ENCODE results near the gene EDEM1.
"Not testable (repeated sequence)": the region's sequence is repeated elsewhere in the genome, so short reads cannot be mapped to it uniquely, and the experiment has no call there.

Gene EDEM1

GRCh38 chr3:5238545-5238944 is 51.0 kb downstream of the EDEM1 start:
- no peak for DNase-seq

- peak; percentile 1 for DNase-seq
Measured at GRCh38 chr3:5239602-5240001, 52.1 kb downstream of the EDEM1 start.

DNA sequence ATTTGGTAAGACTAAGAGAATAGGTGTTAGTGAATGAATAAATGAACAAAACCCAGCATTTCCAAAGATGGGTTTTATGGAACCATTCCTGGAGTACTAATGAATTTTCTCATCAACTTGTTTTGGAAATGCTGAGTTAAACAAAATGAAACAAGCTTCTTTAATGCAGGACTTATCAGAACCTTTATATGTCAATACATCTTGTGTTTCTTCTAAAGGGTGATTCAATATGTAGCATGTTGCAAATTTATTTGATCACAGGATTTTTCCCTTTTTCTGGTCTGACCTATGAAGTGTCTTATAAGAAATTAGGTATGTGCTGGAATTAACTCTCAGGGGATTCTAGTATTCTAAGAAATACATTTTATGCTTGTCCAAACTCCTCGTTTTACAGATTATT is 53.2 kb downstream of the EDEM1 start:
- no peak for DNase-seq

GRCh38 chr3:5242785-5243184 is 55.3 kb downstream of the EDEM1 start:
- not testable (repeated sequence) for DNase-seq

DNA sequence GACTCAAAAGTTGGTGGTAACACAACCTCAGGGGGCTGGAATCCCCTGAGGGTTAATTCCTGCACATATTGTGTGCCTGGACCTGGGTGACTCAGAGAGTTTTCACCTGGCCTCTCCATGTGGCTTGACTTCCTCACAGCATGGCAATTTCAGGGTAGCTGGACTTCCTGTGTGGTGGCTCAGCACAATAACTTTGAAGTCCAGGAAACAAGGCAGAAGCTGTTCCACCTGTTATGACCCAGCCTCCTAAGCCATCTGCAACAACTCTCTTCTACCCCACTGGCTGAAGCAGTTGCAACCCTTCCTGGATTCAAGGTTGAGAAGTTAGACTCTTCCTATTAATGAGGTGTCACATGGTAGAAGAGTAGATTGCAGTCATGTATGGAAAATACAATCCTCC is 58.4 kb downstream of the EDEM1 start:
- no peak for DNase-seq

DNA sequence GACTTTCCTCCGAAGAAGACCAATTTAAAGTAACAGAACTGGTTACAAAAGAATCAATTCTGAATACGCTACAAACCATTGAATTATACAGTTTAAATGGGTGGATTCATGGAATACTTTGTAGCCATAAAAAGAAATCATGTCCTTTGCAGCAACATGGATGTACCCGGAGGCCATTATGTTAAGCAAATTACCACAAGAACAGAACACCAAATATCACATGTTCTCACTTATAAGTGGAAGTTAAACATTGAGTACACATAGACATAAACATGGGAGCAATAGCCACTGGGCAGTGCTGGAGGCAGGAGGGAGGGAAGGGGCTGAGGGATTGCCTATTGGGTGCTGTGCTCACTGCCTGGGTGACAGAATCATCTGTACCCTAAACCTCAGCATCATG is 61.3 kb downstream of the EDEM1 start:
- no peak for DNase-seq

GRCh38 chr3:5250467-5251195 is 63.1 kb downstream of the EDEM1 start:
- DNase-seq: no peak

DNA sequence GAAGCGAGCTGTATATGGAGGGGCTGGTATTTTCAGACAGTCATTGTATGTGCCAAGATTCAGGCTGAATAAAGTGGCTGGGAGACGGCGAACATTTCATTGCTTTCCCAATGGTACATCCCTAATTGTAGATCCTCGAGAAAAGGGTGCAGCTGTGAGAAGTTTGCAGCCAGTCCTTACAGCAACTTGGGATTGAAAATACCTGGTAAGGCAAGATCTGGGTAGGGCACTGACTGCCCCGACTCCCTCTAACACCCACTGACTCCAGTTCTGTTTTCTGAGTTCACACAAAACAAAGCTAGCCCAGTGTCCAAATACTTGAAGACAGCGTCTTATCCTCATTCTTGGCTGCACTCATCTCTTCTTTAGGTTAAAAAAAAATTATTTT is 63.7 kb downstream of the EDEM1 start:
- no peak for DNase-seq

DNA sequence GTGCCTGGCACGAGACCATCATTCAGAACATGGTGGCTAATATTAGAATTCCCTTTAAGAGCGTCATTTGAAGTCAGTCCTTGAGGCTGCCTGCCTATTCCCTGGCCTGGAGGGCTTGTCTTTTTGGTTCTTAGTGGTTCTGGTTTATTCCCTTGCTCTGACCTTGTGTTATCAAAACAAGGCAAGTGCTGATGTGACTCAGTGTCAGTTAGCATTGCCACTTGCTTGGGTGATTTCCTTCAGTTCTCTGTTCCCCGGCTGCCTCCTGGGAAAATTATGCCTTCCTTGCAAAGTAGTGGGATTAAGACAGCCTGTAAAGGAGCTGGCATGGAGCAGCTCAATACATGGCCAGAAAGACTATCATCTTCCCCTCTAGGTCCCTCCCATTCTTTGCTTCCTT is 64.6 kb downstream of the EDEM1 start:
- no peak for DNase-seq

GRCh38 chr3:5254281-5255048 is 67.0 kb downstream of the EDEM1 start:
- no peak for DNase-seq

- DNase-seq: no peak
Measured at GRCh38 chr3:5255404-5256344, 68.2 kb downstream of the EDEM1 start.

DNA sequence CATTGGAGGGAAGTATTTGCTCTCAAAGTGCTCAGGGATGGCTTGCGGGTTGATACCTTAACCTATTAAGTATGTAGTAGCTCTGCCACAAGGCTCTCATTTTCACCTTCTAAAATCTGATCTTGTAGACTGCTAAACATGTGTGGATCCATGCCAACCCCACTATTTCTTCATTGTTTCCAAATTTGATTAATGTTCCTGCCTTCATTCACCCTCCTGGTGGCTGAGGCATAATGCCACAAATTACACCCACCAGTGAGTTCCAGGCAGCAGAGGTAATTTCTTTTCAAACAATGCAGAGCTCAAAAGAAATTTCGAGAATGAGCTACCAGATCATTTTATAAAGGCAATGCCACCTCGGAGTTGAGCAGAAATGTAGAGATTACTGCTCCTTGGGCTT is 71.0 kb downstream of the EDEM1 start:
- no peak for DNase-seq

DNA sequence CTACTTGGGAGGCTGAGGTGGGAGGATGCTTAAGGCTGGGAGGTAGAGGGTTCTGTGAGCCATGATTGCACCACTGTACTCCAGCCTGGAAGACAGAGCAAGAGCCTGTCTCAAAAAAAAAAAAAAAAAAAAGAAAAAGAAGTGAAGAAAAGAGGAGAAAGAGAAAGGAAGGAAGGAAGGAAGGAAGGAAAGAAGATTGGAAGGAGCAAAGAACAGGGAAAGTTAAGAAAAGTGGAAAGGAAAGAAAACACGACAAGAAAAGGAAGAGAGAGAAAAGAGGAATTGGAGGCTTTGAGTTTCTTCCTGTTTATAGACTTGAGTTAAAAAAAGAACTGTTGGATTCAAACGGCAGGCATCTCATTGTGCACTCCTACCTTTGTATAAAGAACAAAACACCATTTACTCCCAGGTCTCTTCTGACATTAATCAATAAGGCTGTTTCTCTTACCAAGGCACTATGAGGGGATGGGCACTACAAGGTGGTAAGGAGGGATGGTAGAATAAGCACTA is 73.5 kb downstream of the EDEM1 start:
- DNase-seq: no peak

- no peak for DNase-seq
Measured at GRCh38 chr3:5262507-5262906, 75.0 kb downstream of the EDEM1 start.

DNA sequence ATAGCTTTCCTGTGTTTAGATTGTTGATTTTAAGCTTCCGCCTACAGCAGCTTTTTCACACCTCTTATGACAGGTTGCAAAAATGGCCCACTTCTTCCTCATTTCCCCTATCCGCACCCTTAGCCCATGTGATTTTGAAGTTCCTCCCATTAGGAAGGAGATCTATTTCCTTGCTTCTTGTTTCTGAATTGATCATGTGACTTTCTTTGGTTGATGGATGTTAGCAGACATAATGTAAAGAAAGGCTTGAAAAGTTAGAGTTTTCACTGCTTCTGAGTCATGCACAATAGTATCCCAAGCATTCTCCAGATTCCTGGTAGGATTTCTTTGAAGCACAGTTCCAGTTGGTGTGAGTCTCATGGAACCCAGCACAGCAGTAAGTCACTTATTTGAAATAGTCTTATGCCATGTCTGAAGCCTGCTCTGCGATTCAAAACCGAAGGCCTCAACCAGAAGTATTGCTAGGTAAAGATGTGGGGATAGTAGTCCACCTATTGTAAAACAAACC is 76.6 kb downstream of the EDEM1 start:
- DNase-seq: no peak

DNA sequence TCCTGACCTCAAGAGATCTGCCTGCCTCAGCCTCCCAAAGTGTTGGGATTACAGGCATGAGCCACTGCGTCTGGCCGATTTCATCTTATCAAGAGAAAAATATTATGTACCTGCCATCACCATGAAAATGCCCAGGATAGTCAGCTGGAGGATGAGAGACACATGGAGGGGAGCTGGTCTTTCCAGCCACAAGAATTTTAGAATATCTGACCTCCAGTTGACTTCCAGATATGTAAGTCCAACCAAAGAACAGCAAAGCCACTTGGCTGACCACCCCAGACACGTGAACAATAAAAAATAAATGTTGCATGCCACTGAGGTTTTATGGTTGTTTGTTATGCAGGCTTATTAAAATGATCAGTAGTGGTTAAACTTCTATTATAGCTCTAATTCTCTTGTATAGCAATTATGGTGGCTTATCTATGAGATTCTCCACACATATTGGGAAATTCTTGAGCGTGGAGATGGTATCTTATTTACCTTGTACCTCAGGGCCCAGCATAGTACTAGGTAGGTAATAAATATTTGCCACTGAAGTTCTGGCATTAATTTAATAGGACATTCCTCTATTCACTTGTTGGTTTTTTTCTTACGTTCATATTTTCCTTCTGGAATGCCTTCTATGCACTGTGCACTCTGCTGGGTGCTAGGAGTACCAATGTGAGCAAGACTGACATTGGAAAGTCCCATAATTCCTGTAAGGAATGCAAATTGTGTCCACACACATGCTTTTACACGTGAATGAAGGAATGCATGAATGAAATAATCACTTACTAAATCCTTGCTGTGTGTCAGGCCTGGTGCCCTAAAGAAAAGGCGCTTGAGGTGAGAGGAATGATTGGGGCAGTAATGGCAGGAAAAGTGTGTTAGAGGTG is 77.6 kb downstream of the EDEM1 start:
- no peak for DNase-seq

GRCh38 chr3:5267252-5267651 is 79.7 kb downstream of the EDEM1 start:
- DNase-seq: no peak

GRCh38 chr3:5267889-5268288 is 80.4 kb downstream of the EDEM1 start:
- no peak for DNase-seq

All from NCI-H446 treated with DMSO at 0.1 percent for 48 hours (cell line).